IPS-NIHi7 (cell line): Measurements from ENCODE around the gene ZNF346.

Experiments
- DNase-seq: peaks from one replicate; pipeline ENCODE4 v3.0.0; 2012; ENCODE audit warnings: mixed read lengths; ENCODE audit errors: extremely low spot score

The ZNF346 gene

DNA sequence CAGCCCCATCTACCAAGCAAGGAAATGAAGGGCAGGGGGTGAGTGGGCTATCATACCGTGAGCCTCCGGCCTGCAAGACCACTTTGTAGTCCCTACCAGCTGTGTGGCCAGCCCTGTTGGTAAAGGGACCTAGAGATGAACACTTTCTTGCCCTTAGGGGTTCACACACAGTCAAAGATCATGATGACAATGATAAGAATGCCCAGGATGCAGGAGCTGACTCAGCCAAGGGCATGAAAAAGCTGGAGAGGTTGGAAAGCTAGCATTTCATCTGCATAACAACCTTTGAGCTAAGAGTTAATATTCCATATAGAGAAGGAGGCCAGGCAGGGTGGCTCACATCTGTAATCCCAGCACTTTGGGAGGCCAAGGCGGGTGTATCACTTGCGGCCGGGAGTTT, 45.0 kb downstream of the ZNF346 start:
- no peak for DNase-seq

DNA sequence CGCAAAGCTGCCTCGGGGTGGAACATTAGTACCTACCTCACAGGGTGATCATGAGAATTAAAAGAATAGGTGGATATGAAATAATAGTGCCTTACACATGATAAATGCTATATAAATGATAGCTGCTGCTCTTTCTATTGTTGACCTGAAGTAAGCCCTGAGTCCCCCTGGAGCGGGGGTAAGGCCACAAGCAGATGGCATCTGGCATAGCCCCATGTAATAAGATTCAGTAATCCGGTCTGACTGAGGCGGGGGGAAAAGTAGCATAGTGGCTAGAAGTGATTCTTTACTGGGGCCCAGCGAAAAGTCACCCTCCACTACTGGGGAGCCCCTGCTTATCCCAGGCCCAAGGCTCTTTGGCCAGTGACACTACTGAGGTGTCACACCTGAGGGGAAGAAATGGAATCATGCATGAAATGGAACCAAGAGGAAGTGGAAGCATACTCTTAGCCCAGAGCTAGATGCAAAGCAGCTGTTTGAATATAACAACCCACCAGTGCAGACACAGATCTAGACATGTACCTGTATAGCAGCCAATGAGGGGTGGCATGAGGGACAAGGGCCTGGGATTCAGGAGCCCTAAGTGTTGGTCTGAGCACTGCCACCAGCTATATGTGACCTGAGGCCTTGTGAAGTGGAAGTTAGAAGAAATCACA, 48.2 kb downstream of the ZNF346 start:
- DNase-seq = no peak

DNA sequence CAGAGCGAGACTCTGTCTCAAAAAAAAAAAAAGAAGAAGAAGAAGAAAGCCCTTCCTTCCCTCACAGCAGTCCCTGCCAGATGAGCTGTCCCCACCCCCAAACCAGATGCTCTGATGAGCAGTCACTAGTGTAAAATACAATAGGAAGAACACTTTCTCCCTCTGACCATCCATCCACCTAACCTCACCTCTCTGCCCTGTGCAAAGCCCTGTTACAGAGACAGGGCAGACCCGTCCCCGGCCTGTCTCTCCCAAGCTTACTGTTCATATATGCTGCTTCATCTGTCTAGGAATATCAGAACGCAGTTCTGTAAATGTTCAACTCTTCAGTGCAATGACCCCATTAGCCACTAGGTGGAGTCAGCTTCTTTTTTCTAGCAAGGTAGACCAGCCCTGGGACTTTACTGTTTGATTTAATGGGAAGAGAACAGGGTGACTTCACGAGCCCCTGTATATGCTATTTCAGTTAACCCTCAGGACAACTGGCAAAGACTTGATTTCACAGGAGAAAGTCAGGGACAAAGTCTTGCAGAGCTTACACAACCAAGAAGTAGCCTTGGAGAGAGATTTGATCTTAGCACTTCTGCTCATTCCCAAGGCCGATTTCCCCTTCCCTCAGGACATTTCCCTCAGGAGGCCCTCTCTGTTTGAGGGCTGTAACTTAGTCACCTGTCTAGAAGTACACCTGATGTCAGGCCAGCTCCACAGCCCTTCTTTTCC, 49.3 kb downstream of the ZNF346 start:
- peak; percentile 76 for DNase-seq

DNA sequence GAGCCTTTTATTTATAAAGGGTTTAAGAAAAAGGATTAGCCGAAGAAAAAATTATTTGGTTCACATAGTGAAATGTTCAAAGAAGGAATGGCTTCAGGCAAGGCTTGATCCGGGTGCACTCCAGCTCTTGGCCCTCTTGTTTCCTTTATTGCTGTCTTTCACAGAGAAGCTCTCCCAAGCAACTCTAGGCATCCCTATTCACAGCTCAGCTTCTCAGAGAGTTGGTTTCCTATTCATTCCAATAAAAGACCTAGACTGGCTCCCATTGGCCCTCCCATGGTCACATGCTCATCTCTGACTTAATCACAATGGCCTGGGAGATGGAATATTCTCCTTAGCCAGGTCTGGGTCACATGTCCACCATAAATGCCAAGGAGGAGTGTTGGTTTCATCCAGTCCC, 54.8 kb downstream of the ZNF346 start:
- no peak for DNase-seq

DNA sequence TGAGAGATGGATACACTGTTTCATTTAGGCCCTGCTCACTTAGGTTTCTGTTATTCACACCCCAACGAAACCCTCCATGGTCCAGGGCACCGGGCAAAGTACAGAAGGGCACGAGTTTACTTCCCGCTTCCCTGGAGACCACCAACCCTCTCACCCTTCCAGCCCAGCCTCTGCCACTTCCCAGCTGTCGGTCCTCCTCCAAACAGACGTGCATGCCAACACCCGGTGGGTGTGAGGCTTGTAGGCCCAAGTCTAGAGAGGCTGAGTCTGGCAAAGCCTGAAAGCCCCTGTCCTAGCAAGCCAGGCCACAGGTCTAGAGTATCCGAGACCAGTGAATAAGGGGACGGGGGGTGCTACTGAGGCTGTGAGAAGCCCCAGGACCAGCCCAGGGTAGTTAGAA, 57.1 kb downstream of the ZNF346 start:
- no peak for DNase-seq

DNA sequence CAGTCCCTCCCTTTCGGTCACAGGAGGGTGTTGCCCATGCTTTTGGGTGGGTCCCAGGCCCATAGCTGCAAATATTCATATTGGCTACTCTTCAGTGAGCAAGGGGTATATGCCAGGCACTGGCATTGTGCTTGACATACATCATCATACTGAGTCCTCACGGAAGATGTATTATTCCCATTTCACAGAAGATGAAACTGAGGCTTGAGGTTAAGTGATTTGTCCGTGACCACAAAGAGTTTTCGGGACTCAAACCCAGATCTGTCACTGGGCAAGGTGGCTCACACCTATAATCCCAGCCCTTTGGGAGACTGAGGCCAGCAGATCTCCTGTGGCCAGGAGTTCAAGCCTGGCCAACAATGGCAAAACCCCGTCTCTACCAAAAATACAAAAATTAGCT, 57.8 kb downstream of the ZNF346 start:
- no peak for DNase-seq

DNA sequence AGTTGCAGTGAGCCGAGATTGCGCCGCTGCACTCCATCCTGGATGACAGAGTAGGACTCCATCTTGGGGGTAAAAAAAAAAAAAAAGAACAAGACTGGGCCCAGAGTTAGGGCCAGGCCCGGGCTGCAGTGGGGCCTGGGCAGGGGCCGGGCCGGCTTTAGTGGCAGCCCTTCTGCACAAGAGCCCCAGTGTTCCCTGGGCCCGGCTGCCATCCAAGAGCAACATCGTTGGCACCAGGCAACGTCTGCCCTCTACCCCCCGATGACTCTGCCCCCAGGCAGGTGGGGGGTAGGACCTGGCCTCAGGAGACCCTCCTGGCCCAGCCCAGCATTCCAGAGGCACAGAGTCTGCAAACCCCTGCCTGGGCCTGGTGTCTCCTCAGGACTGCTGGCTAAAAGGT, 59.4 kb downstream of the ZNF346 start:
- DNase-seq = no peak

DNA sequence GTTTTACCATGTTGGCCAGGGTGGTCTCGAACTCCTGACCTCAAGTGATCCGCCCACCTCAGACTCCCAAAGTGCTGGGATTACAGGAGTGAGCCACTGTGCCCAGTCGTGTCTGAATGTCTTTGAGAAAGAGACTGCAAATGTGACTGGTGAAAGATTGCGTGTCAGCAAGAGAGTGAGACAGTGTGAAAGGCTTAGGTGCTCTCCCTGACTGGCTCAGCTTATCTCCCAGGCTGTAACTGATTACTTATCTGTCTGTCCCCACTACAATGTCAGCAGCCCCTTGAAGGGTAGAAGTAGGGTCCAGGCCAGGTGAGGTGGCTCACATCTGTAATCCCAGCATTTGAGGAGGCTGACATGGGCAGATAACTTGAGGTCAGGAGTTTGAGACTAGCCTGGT, 60.9 kb downstream of the ZNF346 start:
- DNase-seq = no peak

DNA sequence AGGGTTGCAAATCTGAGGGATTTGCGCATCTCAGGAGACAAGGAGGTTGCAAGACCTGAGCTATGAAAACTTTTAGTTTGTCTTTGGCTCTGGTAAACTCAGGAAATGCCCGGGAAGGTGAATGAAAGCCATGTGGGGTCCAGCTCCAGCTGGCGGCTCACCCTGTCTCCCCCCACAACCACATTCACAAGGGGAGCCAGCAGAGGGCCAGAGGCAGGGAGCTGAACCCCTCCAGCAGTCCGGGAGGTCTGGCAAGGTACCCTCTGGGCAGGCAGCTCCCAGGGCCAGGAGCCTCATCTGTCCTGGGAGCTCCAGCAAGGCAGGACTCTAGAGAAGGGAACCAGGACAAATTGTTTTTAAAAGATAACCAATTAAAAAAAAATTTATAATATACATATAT, 61.7 kb downstream of the ZNF346 start:
- DNase-seq = no peak

DNA sequence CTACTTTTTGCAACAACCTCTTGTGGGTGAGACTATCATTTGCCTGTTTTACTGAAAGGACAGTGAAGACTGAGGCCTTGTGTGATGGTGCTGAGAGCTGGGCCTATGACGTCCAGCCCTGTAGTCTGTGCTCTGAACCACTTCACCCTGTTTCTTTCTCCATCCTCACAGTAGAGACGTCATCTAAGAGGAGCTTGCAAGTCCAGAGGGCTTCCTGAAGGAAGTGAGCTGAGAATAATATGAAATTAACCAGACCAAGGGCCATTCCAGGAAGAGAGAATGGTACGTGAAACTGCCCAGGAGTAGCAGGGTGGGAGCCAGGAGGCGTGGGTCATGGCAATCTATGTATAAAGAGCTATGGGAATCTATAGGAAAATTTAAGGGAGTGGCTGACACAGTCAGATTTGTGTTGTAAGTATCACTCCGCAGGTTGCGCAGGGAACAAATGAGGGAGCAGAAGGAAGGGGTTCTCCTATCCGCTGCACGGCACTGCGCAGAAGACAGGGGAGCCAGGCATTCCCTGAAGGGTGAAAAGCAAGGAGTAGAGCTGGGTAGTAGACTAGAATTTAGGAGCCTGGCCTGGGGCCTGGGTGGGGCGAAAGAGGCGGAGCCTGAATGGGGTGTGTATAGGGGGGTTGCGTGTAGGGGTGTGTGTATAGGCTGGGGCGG, 63.6 kb downstream of the ZNF346 start:
- DNase-seq = no peak

DNA sequence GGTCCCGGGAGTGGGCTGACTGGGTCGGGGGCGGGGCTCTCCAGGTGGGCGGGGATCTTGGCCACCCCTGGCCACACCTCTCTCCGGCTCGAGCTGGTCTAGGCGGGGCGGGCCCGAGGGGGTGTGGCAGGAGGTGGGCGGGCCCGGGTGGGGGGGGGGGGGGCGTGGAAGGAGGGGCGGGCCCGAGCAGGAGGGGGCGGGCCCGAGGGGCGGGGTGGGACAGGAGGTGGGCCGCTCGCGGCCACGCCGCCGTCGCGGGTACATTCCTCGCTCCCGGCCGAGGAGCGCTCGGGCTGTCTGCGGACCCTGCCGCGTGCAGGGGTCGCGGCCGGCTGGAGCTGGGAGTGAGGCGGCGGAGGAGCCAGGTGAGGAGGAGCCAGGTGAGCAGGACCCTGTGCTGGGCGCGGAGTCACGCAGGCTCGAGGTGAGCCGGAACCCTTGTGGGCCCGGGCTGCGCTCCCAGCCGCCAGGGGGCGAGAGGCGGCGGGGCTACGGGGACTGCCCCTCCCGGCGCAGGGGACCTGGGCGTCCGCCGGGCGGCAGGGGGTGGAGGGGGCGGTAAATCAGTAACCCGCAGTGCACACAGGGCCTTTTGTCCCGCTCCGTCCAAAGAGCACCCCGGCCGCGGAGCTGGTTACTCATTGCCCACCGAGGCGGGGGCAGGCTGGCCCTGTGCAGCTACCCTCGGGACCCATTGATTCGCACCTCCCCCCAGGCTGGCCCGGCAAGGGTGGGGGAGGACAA, 64.3 kb downstream of the ZNF346 start, which contains the start of gene FGFR4:
Gene FGFR4, plus strand, starts transcription at position 262 of the 744 bp plus-strand sequence. CDS start 2,688 bp downstream, outside the sequence.
- peak; percentile 99 for DNase-seq

DNA sequence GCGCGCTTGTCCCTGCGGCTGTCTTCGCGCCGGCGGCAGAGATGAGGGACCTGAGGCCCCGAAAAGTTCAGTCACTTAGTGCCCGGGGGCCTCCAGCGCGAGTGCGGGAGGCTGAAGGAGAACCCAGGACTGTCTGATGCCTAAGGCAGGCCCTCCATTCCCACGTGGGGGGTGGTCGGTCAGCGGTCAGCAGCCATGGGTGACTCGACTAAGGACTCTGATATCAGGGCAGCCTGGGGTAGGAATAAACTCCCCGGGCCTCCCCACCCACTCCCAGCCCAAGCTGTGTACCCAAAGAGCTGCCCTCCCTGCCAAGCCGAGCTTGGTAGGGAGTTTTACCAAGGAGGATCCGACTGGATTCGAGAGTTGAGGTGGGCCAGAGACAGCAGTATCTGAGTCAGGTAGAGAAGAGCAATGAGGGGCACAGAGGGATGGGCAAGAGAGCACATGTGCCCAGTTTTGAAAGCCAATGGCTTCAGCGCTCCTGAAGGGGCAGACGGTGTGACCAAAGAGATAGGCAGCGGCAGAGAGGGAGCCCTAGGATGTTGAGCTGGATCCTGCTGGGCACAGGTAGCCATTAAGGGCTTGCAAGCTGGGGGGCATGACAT, 65.0 kb downstream of the ZNF346 start:
- DNase-seq = no peak

DNA sequence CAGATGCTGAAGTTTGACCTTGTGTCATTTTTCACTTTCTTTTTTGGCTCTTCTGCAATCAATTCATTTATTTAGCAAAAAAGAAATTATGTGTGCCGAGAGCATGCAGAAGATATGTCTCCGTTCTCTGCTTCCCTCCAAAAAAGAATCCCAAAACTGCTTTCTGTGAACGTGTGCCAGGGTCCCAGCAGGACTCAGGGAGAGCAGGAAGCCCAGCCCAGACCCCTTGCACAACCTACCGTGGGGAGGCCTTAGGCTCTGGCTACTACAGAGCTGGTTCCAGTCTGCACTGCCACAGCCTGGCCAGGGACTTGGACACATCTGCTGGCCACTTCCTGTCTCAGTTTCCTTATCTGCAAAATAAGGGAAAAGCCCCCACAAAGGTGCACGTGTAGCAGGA, 66.6 kb downstream of the ZNF346 start:
- DNase-seq = no peak

DNA sequence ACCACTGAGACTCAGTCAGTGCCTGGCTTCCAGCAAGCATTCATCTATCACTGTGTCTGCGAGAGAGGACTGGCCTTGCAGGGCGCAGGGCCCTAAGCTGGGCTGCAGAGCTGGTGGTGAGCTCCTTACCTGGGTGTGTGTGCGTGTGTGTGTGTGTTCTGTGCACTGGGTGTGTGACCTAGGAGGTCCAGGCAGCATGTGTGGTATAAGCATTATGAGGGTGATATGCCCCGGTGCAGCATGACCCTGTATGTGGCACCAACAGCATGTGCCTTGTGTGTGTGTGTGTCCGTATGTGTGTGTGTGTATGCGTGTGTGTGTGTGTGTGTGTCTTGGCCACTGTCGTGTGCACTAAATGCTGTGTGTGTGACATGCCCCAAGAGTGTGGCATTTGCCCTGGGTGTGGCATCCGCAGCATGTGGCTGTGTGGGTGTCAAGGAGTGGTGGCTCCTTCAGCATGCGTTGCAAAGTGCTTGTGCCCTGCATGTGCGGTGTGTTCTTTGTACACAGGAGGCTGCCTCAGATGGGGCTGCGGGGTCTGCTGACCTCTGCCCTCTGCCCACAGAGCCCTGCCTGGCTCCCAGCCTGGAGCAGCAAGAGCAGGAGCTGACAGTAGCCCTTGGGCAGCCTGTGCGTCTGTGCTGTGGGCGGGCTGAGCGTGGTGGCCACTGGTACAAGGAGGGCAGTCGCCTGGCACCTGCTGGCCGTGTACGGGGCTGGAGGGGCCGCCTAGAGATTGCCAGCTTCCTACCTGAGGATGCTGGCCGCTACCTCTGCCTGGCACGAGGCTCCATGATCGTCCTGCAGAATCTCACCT, 67.5 kb downstream of the ZNF346 start:
- no peak for DNase-seq

DNA sequence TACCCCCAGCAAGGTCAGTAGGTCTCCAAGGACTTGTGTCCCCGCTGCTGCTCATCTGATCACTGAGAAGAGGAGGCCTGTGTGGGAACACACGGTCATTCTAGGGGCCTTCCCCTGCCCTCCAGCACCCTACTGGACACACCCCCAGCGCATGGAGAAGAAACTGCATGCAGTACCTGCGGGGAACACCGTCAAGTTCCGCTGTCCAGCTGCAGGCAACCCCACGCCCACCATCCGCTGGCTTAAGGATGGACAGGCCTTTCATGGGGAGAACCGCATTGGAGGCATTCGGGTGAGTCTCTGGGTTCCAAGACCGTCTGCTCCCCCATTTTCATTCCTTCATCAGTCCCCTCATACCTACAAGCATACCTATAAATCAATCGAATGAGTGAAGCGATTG, 68.3 kb downstream of the ZNF346 start:
- no peak for DNase-seq

DNA sequence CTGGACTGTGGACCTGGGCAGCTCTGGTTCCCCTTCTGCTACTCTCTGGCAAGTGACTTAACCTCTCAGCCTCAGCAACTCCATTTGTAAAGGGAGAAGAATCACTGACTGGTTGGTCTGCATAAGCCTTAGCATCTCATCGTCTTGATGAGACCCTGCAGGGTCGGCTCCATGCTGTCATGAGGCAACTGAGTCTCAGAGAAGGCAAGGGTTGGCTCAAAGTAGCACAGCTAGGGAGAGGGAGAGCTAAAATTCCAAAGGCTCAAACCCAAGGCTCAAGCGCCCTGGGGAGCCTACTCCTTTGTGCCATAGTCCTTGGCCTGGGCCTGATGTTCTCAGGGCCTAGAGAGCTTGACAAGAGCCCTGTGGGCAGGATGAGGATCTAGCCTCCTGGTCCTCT, 68.7 kb downstream of the ZNF346 start:
- no peak for DNase-seq

DNA sequence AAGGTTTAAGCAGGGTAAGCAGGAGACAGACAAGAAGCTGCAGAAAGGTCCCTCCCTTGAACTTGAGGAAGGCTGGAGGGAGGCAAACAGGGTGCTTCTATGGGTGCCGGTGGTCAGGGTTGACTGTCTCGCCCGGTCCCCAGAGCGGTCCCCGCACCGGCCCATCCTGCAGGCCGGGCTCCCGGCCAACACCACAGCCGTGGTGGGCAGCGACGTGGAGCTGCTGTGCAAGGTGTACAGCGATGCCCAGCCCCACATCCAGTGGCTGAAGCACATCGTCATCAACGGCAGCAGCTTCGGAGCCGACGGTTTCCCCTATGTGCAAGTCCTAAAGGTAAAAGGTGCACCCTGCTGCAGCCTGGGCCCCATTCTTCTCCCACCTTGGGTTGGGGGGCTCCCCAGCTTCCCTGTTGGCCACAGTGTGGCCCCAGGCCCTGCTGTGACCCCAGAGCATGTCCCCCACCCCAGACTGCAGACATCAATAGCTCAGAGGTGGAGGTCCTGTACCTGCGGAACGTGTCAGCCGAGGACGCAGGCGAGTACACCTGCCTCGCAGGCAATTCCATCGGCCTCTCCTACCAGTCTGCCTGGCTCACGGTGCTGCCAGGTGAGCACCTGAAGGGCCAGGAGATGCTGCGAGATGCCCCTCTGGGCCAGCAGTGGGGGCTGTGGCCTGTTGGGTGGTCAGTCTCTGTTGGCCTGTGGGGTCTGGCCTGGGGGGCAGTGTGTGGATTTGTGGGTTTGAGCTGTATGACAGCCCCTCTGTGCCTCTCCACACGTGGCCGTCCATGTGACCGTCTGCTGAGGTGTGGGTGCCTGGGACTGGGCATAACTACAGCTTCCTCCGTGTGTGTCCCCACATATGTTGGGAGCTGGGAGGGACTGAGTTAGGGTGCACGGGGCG, 69.9 kb downstream of the ZNF346 start:
- DNase-seq = no peak

DNA sequence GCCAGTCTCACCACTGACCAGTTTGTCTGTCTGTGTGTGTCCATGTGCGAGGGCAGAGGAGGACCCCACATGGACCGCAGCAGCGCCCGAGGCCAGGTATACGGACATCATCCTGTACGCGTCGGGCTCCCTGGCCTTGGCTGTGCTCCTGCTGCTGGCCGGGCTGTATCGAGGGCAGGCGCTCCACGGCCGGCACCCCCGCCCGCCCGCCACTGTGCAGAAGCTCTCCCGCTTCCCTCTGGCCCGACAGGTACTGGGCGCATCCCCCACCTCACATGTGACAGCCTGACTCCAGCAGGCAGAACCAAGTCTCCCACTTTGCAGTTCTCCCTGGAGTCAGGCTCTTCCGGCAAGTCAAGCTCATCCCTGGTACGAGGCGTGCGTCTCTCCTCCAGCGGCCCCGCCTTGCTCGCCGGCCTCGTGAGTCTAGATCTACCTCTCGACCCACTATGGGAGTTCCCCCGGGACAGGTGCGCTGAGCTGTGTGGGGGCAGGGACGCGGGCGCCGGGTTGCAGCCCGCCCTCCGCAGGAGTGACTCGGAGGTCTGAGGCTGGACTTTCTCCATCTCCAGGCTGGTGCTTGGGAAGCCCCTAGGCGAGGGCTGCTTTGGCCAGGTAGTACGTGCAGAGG, 70.7 kb downstream of the ZNF346 start:
- no peak for DNase-seq

DNA sequence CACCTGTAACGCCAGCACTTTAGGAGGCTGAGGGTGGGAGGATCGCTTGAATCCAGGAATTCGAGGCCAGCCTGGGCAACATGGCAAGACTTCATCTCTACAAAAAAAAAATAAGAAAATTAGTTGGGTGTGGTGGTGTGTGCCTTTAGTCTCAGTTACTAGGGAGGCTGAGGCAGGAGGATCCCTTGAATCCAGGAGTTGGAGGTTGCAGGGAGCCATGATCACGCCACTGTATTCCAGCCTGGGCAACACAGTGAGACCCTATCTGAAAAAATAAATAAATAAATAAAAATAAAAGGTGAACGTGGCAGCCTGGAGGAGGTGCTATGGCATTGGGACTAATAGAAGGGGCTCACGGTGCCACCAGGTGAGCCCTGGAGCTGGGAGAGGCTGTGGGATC, 71.3 kb downstream of the ZNF346 start:
- no peak for DNase-seq
